GM19043 (cell line): ENCODE measurements around the gene EFCAB10.
"Not testable (repeated sequence)": the region's sequence is repeated elsewhere in the genome, so short reads cannot be mapped to it uniquely, and the experiment has no call there.

Source experiments
- ATAC-seq: cut with Tn5 transposase; IDR thresholded peaks from one replicate; pipeline ENCODE4 v1.9.1; 2021; ENCODE audit warnings: low read depth; ENCODE audit not compliant: unreplicated experiment

Gene EFCAB10

DNA sequence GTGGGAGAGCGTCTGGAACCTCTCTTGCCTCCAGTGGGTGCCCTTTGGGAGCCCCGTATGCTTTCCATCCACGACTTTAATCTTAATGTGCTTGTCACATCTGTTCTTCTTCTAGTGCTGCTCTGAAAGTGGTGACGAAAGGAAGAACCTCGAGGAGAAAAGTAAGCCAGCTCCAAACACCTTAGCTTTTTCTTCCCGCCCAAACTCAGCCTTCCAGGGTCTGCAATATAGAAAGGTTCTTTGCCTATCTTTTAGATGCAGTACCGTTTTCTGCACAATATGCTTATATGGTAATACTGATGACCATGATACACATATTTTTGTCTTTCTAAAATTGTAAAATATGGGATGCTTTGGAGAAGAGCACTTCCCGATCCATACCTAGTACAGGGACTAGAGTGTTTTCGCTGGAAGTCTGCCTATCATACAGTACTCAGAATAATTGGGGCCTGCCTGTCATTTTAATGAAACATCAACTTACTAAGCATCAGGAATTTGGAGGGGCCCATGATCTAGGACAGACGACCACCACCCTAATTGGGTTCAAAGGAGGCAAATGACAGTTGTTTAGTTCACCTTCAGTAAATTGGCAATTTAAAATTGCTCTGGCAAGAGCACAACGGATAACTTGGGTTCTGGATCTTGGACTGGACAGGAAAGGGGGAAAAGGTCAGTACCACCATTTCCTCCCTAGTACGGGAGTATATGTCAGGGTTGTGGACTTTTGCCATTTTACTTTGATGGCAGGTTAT is 48.4 kb downstream of the EFCAB10 start:
- no peak for ATAC-seq

DNA sequence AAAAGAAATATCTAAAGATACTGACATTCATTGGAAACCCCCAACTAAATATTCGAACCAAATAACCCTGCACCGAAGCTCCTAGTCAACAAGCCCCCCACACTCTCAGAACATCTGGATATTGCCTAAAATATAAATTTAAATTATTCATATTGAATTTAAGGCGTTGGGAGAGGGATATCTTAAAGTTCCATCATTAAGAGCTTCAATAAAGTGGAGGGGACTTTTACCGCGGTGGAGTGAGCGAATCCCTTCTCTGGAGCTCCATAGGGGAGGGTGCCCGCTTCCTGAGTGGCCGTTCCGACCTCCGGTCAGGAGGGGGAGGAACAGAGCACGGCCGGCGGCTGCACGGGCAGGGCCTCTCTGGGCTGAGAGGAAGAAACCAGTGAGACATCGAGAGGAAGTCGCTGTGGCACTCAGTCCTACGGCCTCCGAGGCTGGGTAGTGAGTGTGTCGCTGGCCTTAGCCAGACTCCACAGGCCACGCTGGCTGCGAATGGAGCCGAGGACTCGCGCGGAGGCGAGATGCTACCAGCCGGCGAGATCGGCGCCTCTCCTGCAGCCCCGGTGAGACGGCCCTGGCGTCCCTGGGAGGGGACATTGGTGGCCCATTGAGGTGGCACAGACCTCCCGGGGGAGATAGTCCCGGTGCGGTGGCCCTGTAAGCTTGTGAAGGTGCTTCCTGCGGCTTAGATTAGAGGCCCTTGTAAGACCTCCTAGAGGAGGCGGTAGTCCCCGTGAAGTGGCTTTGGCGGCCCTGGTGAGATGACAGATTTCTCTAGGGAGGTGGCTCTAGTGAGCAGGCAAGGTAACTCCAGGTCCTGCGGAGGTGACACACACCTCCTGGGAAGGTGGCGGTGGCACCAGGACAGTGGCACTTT is 49.3 kb downstream of the EFCAB10 start, which contains the start of gene RINT1:
Gene RINT1 (plus strand): TSS at position 410 of the 880 bp plus-strand sequence. CDS start 115 bp downstream, at position 525.
- peak; percentile 93 for ATAC-seq

DNA sequence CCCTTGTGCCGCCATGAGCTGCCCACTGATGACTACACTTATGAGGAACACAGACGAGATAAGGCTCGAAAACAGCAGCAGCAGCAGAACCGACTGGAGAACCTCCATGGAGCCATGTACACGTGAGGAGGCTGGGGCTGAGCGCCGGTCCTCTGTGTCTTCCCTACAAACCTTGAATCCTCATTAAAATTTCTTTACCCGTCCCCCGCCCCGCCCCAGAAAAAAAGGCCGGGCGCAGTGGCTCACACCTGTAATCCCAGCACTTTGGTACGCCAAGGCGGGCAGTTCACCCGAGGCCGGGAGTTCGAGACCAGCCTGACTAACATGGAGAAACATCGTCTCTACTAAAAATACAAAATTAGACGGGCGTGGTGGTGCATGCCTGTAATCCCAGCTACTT is 50.7 kb downstream of the EFCAB10 start:
- ATAC-seq, result no peak

DNA sequence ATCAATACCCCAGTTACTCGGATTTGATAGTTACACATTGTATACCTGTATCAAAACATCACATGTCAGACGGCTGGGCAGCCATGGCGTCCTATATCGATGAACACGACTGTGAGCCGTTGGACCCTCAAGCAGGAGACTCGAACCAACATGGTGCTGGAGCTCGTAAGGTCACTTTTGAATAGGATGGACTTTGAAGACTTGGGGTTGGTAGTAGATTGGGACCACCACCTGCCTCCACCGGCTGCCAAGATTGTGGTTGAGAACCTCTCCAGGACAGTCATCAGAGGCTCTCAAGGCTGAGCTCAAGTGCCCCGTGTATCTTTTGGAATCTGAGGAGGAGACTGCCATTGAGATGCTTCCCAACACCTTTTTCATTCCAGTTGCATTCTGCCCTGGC is 51.2 kb downstream of the EFCAB10 start:
- no peak for ATAC-seq

DNA sequence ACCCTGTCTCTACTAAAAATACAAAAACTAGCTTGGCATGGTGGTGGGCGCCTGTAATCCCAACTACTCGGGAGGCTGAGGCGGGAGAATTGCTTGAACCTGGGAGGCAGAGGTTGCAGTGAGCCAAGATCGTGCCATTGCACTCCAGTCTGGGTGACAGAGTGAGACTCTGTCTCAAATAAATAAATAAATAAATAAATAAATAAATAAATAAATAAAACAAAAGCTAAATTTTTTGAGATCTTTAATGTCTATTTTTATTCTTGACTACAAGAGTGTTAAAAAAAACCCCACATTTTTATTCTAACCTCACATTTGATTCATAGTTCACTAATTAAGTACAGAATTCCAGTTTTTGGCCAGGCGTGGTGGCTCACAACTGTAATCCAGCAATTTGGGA is 53.6 kb downstream of the EFCAB10 start:
- ATAC-seq, result not testable (repeated sequence)

DNA sequence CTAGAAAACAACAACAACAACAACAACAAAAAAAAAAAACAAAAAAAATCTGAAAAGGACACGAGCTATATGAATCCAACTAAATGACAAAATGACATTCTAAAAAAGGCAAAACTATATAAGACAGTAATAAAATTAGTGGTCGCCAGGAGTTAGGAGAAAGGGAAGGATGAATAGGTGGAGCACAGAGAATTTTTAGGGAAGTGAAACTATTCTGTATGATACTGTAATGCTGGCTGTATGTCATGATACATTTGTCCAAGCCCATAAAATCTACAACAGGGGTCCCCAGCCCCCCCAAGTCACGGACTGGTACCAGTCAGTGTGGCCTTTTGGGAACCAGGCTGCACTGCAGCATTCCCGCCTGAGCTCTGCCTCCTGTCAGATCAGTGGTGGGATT is 56.5 kb downstream of the EFCAB10 start:
- no peak for ATAC-seq

DNA sequence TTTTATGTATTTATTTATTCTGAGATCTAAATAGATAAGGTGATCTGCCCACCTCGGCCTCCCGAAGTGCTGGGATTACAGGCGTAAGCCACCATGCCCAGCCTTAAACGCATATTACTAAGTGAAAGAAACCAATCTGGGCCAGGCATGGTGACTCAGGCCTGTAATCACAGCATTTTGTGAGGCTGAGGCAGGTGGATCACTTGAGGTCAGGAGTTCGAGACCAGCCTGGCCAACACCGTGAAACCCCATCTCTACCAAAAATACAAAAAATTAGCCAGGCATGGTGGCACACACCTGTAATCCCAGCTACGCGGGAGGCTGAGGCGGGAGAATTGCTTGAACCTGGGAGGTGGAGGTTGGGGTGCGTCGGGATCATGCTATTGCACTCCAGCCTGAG is 56.9 kb downstream of the EFCAB10 start:
- not testable (repeated sequence) for ATAC-seq

DNA sequence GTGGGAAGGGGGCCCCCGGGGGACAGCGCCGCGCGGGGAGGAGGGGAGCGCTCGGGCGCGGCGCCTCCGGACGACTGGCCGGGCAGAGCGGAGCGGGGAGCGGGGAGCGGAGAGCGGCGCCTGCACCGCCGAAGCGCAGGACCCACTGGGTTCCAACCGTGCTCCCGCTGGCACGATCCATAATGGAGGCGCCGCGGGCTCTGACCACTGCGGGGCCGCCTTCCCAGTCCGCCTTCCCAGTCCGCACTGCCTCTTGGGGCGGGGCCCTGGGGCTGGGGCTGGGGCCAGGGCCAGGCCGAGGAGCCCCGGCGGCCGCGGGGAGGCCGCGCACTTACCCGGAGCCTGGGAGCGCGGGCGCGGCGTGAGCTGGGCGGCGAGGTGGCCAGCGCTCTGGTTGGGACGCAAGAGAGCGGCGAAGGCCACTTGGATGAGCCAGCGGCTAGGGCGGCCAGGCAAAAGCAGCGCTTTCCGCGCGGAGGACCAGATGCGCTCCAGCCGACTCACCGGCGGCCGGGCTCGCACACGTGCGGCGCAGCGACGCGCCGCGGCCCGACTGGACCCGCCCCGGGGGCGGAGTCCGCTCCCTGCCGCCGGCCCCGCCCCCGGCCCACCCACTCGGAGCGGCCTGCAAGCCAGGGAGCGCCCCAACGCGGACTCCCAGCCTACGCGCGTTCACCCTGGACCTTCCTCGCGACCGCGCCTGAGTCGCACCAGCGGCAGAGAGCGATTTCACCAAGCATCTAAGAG is 59.4 kb downstream of the EFCAB10 start, which contains the start of gene PUS7:
Gene PUS7 (minus strand): TSS at position 555 of the 747 bp plus-strand sequence. CDS start 13,759 bp downstream, outside the sequence.
- peak; percentile 84 for ATAC-seq

DNA sequence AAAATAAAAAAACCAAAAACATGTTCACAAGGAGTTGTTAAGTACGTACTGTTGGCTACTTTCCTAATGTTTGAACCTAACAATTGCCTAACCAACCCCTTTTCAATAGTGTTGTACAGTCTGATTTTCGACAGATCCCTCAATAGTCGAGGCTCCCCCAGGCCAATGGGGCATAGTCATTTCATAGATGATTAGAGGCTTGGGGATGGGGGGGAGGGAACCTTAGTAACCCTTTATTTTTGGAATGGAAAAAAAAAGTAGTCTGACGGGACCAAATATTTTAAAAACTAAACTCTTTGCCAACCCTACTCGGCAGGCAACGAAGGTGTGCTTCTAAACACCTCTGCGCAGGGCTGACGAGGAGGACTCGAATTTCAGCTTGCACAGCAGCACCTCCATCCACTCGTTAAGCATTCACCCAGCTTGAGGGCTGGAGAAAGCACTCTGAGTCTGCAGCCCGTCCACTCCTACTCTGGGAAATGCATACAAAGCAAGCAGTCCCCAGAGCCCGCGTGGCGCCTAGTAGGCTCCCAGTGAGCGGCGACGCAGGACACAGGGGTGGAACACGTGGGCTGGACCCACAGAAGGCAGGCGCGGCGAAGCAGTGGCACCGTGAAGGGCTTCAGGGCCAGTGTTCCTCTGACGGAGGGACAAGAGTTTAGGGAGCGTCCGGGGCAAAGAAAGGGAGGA is 60.1 kb downstream of the EFCAB10 start:
- ATAC-seq, result peak; percentile 30

DNA sequence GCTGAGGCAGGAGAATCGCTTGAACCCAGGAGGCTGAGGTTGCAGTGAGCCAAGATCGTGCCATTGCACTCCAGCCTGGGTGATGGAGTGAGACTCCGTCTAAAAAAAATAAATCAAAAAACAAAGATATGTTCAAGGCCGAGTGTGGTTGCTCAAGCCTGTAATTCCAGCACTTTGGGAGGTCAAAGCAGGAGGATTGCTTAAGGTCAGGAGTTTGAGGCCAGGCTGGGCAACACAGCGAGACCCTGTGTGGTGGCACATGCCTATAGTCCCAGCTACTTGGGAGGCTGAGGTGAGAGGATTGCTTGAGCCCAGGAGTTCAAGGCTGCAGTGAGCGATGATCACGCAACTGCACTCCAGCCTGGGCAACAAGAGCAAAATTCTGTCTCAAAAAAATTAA is 60.7 kb downstream of the EFCAB10 start:
- not testable (repeated sequence) for ATAC-seq

DNA sequence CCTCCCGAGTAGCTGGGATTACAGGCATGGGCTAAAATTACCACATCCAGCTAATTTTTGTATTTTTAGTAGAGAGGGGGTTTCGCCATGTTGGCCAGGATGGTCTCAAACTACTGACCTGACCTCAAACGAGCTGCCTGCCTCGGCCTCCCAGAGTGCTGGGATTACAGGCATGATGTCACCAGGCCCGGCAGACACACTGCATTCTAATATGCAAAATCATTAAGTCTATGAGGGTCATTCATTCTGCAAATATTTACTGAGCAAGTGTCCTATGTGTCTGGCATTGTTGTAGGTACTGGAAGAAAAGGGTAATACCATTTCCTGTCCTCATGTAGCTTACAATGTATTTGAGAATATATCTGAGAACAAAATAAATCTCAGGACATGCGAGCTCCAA is 61.9 kb downstream of the EFCAB10 start:
- ATAC-seq, result no peak

DNA sequence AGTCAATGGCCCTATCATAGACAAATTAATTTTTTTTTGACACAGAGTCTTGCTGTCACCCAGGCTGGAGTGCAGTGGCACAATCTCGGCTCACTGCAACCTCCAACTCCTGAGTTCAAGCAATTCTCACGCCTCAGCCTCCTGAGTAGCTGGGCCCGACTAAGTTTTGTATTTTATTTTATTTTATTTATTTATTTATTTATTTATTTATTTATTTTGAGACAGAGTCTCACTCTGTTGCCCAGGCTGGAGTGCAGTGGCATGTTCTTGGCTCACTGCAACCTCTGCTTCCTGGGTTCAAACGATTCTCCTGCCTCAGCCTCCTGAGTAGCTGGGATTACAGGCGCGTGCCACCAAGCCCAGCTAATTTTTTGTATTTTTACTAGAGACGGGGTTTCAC is 65.7 kb downstream of the EFCAB10 start:
- not testable (repeated sequence) for ATAC-seq
